ENCODE measurements around the gene KRTAP10-12.
"Not testable (repeated sequence)": the region's sequence is repeated elsewhere in the genome, so short reads cannot be mapped to it uniquely, and the experiment has no call there.

Gene KRTAP10-12

GRCh38 chr21:44670642-44671432 lies 26.1 kb upstream of the KRTAP10-12 start:
- no peak for DNase-seq

GRCh38 chr21:44671911-44672310 lies 25.1 kb upstream of the KRTAP10-12 start:
- no peak for DNase-seq

- no peak for DNase-seq
Observed at GRCh38 chr21:44677881-44678280, 19.1 kb upstream of the KRTAP10-12 start.

- no peak for DNase-seq
Observed at GRCh38 chr21:44681152-44681551, 15.8 kb upstream of the KRTAP10-12 start.

GRCh38 chr21:44681861-44682579 lies 15.0 kb upstream of the KRTAP10-12 start, which contains the start of gene KRTAP12-1:
TSS of gene KRTAP12-1 (minus strand) at chr21:44682163. CDS start at chr21:44682123, 40 bp downstream.
- DNase-seq = peak; percentile 83

GRCh38 chr21:44682580-44683151 lies 14.3 kb upstream of the KRTAP10-12 start:
- DNase-seq = no peak

GRCh38 chr21:44684077-44684476 lies 12.9 kb upstream of the KRTAP10-12 start:
- DNase-seq = no peak

- no peak for DNase-seq
Observed at GRCh38 chr21:44684483-44684882, 12.5 kb upstream of the KRTAP10-12 start.

GRCh38 chr21:44685050-44685449 lies 11.9 kb upstream of the KRTAP10-12 start:
- DNase-seq = not testable (repeated sequence)

GRCh38 chr21:44686000-44686781 lies 10.8 kb upstream of the KRTAP10-12 start:
- no peak for DNase-seq

GRCh38 chr21:44686843-44687561 lies 10.0 kb upstream of the KRTAP10-12 start:
- DNase-seq = no peak

GRCh38 chr21:44687671-44688070 lies 9.3 kb upstream of the KRTAP10-12 start:
- DNase-seq = peak; percentile 82

- DNase-seq = not testable (repeated sequence)
Observed at GRCh38 chr21:44689740-44690139, 7.2 kb upstream of the KRTAP10-12 start.

- DNase-seq = no peak
Observed at GRCh38 chr21:44691686-44692085, 5.3 kb upstream of the KRTAP10-12 start.

GRCh38 chr21:44692798-44693512 lies 4.0 kb upstream of the KRTAP10-12 start:
- no peak for DNase-seq

- DNase-seq = no peak
Observed at GRCh38 chr21:44694776-44695175, 2.2 kb upstream of the KRTAP10-12 start.

GRCh38 chr21:44695184-44695583 lies 1.8 kb upstream of the KRTAP10-12 start:
- DNase-seq = no peak

GRCh38 chr21:44695641-44696040 lies 1.3 kb upstream of the KRTAP10-12 start:
- no peak for DNase-seq

- DNase-seq = no peak
Observed at GRCh38 chr21:44696572-44696971, 400 bp upstream of the KRTAP10-12 start.

- no peak for DNase-seq
Observed at GRCh38 chr21:44697811-44698734, 1.1 kb downstream of the KRTAP10-12 start.
